ENCODE results near the gene APOBR.

The APOBR gene

GRCh38 chr16:28495098-28495793 lies 803 bp downstream of the APOBR start:
- no peak for TF ChIP-seq CTCF (IDR thresholded peaks at IDR 0.05; ENCODE audit: borderline replicate concordance, control extremely low read depth, extremely low read depth, insufficient read depth, missing control alignments)
- in situ Hi-C loops (cut with MboI; ENCODE audit: low sequenced_read_pairs, unreplicated experiment) = no loop called here
- no peak for DNase-seq (ENCODE audit: low spot score)

- no peak for TF ChIP-seq CTCF (IDR thresholded peaks at IDR 0.05; ENCODE audit: borderline replicate concordance, control extremely low read depth, extremely low read depth, insufficient read depth, missing control alignments)
- in situ Hi-C loops (cut with MboI; ENCODE audit: low sequenced_read_pairs, unreplicated experiment) = no loop called here
- no peak for DNase-seq (ENCODE audit: low spot score)
Measured at GRCh38 chr16:28495795-28496749, 1.6 kb downstream of the APOBR start.

GRCh38 chr16:28496844-28497243 lies 2.4 kb downstream of the APOBR start:
- no peak for TF ChIP-seq CTCF (IDR thresholded peaks at IDR 0.05; ENCODE audit: borderline replicate concordance, control extremely low read depth, extremely low read depth, insufficient read depth, missing control alignments)
- DNase-seq (ENCODE audit: low spot score) = no peak
- in situ Hi-C loops (cut with MboI; ENCODE audit: low sequenced_read_pairs, unreplicated experiment) = no loop called here

- DNase-seq (ENCODE audit: low spot score) = no peak
- in situ Hi-C loops (cut with MboI; ENCODE audit: low sequenced_read_pairs, unreplicated experiment) = no loop called here
- TF ChIP-seq CTCF (IDR thresholded peaks at IDR 0.05; ENCODE audit: borderline replicate concordance, control extremely low read depth, extremely low read depth, insufficient read depth, missing control alignments) = no peak
Measured at GRCh38 chr16:28497386-28497785, 2.9 kb downstream of the APOBR start.

GRCh38 chr16:28497861-28498599 lies 3.6 kb downstream of the APOBR start:
- peak; percentile 33 for DNase-seq (ENCODE audit: low spot score)
- no peak for TF ChIP-seq CTCF (IDR thresholded peaks at IDR 0.05; ENCODE audit: borderline replicate concordance, control extremely low read depth, extremely low read depth, insufficient read depth, missing control alignments)
- in situ Hi-C loops (cut with MboI; ENCODE audit: low sequenced_read_pairs, unreplicated experiment) = no loop called here

GRCh38 chr16:28498666-28499381 lies 4.4 kb downstream of the APOBR start:
- TF ChIP-seq CTCF (IDR thresholded peaks at IDR 0.05; ENCODE audit: borderline replicate concordance, control extremely low read depth, extremely low read depth, insufficient read depth, missing control alignments) = no peak
- no peak for DNase-seq (ENCODE audit: low spot score)
- in situ Hi-C loops (cut with MboI; ENCODE audit: low sequenced_read_pairs, unreplicated experiment) = no loop called here

Data from GM13976 (cell line).